Vagina (tissue), 2 donors: ENCODE data around the gene DDX10.

ENCODE experiments used
- POLR2A ChIP-seq, 2 donors: fragments of 450-650 bp; IDR thresholded peaks; one replicate each; pipeline ENCODE4 v1.6.1; 2017; ENCODE audit warnings: antibody characterized with exemption in 2 of 2, mild to moderate bottlenecking in 2 of 2, moderate library complexity in 2 of 2
- POLR2AphosphoS5 ChIP-seq, 2 donors: sonication (generic); formaldehyde crosslinking; IDR thresholded peaks; one replicate each; pipeline ENCODE4 v1.9.0; 2017; ENCODE audit warnings: antibody characterized with exemption in 2 of 2, mild to moderate bottlenecking in 2 of 2, low read depth in 1 of 2; ENCODE audit not compliant: insufficient read depth in 1 of 2
- TF ChIP-seq, protein P1 (sequence below), 3 experiments: fragments of 450-650 bp in 2 of 3; fragments of 200-600 bp in 1 of 3; sonication (generic) in 1 of 3; IDR thresholded peaks; one replicate each; pipeline ENCODE4 v1.5.1; 2017 to 2019; ENCODE audit warnings: antibody characterized with exemption in 3 of 3, mild to moderate bottlenecking in 2 of 3, moderate library complexity in 2 of 3

DNA sequence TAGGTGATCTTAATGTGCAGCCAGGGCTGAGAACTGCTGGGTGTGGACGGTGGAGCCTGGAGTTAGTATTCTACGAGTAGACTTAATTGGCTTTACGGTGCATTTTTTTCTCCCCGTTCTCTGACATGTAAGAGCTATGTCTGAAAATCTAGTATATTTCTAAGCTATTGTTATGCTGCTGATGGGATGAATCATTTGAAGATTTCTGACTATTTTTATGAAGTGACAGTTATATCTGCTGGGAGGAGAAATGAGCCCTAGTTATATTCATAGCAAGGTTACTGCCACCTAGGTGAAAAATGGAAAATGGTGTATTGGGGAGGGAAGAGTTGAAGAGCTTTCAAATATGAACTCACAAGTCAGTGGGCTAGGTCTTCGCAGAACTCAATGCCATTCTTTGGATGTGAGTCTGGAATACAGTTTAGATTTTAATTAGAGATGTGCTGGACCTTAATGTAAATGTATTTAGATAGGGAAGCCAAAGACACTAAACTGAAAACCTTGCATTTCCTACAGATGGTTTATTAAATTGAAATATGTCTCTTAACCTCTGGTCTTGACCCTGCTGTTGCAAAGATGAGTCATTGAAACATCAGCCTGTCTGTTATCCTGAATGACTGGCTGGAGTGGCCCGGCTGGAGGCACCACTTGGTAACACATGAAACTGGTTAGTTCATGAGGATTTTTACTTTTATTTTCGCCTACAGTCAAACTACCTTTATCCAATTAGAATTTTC lies 293.7 kb downstream of the DDX10 start:
- TF ChIP-seq, protein P1, sequence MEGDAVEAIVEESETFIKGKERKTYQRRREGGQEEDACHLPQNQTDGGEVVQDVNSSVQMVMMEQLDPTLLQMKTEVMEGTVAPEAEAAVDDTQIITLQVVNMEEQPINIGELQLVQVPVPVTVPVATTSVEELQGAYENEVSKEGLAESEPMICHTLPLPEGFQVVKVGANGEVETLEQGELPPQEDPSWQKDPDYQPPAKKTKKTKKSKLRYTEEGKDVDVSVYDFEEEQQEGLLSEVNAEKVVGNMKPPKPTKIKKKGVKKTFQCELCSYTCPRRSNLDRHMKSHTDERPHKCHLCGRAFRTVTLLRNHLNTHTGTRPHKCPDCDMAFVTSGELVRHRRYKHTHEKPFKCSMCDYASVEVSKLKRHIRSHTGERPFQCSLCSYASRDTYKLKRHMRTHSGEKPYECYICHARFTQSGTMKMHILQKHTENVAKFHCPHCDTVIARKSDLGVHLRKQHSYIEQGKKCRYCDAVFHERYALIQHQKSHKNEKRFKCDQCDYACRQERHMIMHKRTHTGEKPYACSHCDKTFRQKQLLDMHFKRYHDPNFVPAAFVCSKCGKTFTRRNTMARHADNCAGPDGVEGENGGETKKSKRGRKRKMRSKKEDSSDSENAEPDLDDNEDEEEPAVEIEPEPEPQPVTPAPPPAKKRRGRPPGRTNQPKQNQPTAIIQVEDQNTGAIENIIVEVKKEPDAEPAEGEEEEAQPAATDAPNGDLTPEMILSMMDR (IDR thresholded peaks at IDR 0.05): no peak
- no peak for TF ChIP-seq POLR2A (IDR thresholded peaks at IDR 0.05)
- no peak for TF ChIP-seq POLR2AphosphoS5 (IDR thresholded peaks at IDR 0.05; ENCODE audit: insufficient read depth in 1 of 2, low read depth in 1 of 2)
